B cell (primary cell): ENCODE results near the gene LAMA4.

Experiments
- CTCF ChIP-seq: fragments of 200-600 bp; IDR thresholded peaks from one replicate; pipeline ENCODE4 v1.8.0; 2022; ENCODE audit warnings: antibody characterized with exemption, mild to moderate bottlenecking
- EZH2 ChIP-seq: IDR thresholded peaks from 2 replicates; pipeline ENCODE4 v1.6.1; 2012; ENCODE audit warnings: borderline replicate concordance, low read depth, mild to moderate bottlenecking, moderate library complexity, low read length; ENCODE audit not compliant: insufficient read depth, poor library complexity, severe bottlenecking

- TF ChIP-seq CTCF (no peak), EZH2 (no peak)
Measured at GRCh38 chr6:112065426-112065986, 188.9 kb downstream of the LAMA4 start.
